ENCODE results near the gene GCH1.
"Not testable (repeated sequence)": the region's sequence is repeated elsewhere in the genome, so short reads cannot be mapped to it uniquely, and the experiment has no call there.

Gene GCH1

DNA sequence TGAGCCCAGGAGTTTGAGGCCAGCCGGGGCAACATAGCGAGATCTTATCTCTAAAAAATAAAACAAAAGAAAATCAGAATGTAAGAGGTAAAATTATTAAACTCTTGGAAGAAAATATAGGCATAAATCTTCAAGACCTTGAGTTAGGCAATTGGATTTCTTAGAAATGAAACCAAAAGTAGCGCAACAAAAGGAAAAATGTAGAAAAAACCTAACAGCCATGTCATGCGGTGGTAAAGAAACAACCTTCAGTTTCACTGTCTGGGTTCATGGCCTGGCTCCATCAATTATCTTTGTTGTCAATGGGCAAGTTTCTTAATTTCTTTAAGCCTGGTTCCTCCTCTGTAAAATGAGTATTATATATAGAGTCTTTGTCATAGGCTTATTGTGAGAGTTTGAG, 5.6 kb upstream of the GCH1 start:
- no peak overlapping the region for H3K9ac ChIP-seq (ENCODE audit: low read depth, low read length)
- H3K4me3 ChIP-seq (ENCODE audit: low read depth, low read length) = no peak overlapping the region
- peaks cover 5% of the 10 kb centered on the region; the same call in 1 of the 2 replicates for H3K27me3 ChIP-seq (ENCODE audit: control insufficient read depth, insufficient read depth, low read length)
- H3K36me3 ChIP-seq (ENCODE audit: control insufficient read depth, insufficient read depth, low read length) = no peaks in the 10 kb centered on the region
- no peak overlapping the region for H3K27ac ChIP-seq (ENCODE audit: low read depth, low read length)
- H3K4me1 ChIP-seq (ENCODE audit: control insufficient read depth, insufficient read depth, low read length) = peaks cover 8% of the 10 kb centered on the region
- no peaks in the 10 kb centered on the region for H3K9me3 ChIP-seq (ENCODE audit: control insufficient read depth, insufficient read depth, low read length)

DNA sequence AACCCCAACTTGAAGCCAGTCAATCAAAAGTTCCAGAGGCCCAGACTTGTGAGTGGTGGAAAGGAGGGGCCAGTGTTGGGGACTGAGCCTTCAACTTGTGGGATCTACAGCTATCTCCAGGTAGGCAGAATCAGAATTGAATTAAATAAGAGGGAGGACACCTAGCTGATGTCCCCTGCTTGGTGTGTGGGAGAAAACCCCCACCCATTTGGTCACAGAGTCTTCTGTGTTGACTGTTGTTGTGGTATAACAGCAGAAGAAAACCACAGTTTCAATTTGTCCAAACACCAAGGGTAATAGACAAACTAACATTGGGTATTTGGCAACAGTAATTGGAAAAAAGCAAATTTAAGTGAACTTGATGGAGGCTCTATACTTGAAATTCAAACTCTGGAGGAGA, 3.4 kb upstream of the GCH1 start:
- peaks cover 16% of the 10 kb centered on the region for H3K27me3 ChIP-seq (ENCODE audit: control insufficient read depth, insufficient read depth, low read length)
- no peaks in the 10 kb centered on the region for H3K36me3 ChIP-seq (ENCODE audit: control insufficient read depth, insufficient read depth, low read length)
- peaks cover 8% of the 10 kb centered on the region for H3K4me1 ChIP-seq (ENCODE audit: control insufficient read depth, insufficient read depth, low read length)
- no peak overlapping the region for H3K27ac ChIP-seq (ENCODE audit: low read depth, low read length)
- H3K4me3 ChIP-seq (ENCODE audit: low read depth, low read length) = no peak overlapping the region
- H3K9me3 ChIP-seq (ENCODE audit: control insufficient read depth, insufficient read depth, low read length) = no peaks in the 10 kb centered on the region
- H3K9ac ChIP-seq (ENCODE audit: low read depth, low read length) = no peak overlapping the region

DNA sequence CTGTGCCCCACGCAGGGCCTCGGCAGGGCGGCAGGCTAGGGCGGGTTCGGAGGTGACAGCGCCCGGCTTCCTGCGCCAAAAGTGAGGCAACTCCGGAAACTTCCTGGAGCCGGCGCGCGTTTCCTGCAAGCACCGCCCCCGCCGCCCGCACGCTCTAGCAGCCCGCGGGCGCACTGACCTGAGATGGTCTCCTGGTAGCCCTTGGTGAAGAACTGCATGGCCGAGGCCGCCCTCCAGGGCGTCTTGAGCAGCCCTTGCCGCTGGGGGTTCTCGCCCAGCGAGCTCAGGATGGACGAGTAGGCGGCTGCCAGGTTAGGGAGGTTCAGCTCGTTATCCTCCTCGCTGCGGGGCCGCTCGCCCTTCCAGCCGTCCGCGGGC, 494 bp downstream of the GCH1 start:
- Histone ChIP-seq H3K4me3 (ENCODE audit: low read depth, low read length) (peak overlapping the region; percentile 77), H3K27me3 (ENCODE audit: control insufficient read depth, insufficient read depth, low read length) (peaks cover 25% of the 10 kb centered on the region), H3K27ac (ENCODE audit: low read depth, low read length) (peak overlapping the region; percentile 47), H3K4me1 (ENCODE audit: control insufficient read depth, insufficient read depth, low read length) (peaks cover 3% of the 10 kb centered on the region; the same call in 1 of the 2 replicates), H3K9me3 (ENCODE audit: control insufficient read depth, insufficient read depth, low read length) (no peaks in the 10 kb centered on the region), H3K9ac (ENCODE audit: low read depth, low read length) (peak overlapping the region; percentile 73; the same call in 1 of the 2 replicates), H3K36me3 (ENCODE audit: control insufficient read depth, insufficient read depth, low read length) (no peaks in the 10 kb centered on the region)

DNA sequence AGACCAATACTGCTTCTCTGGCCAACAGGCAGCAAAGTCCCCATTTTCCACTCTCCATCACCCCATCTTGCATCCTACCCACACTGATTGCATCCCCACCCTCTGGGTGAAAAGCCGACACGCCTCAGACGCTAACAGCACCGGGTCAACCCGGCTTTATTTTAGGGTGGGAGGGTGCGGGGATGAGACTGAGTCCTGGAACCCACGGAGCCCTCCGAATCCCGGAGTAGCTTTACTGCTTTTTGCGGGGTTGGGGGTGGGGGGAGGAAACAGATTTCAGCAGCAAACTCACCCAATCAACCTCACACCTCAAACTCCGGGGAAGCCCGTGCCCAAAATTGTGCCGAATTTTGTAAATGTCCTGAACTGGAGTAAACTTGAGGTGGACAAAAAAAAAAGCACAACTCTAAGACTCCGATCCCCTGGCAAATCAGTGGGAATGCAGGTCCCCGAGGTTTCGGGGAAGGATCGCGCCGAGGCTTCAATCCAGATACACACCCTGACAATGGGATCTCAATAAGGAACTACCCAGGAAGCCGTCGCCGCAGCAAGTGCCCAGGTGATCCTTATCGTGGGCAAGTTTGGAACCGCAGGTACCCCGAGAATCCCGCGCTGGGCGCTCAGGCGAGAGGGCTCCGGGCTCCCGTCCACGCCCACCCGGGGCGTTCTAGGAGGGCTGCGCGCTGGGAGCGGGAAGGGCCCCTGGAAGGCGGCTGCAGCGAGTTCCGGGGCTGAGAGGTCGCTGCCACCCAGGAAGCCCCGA, 1.1 kb downstream of the GCH1 start:
- peak overlapping the region; percentile 73; the same call in 1 of the 2 replicates for H3K9ac ChIP-seq (ENCODE audit: low read depth, low read length)
- H3K9me3 ChIP-seq (ENCODE audit: control insufficient read depth, insufficient read depth, low read length) = no peaks in the 10 kb centered on the region
- peak overlapping the region; percentile 77 for H3K4me3 ChIP-seq (ENCODE audit: low read depth, low read length)
- H3K27me3 ChIP-seq (ENCODE audit: control insufficient read depth, insufficient read depth, low read length) = peaks cover 25% of the 10 kb centered on the region
- no peak overlapping the region for H3K27ac ChIP-seq (ENCODE audit: low read depth, low read length)
- H3K4me1 ChIP-seq (ENCODE audit: control insufficient read depth, insufficient read depth, low read length) = peaks cover 3% of the 10 kb centered on the region; the same call in 1 of the 2 replicates
- no peaks in the 10 kb centered on the region for H3K36me3 ChIP-seq (ENCODE audit: control insufficient read depth, insufficient read depth, low read length)

DNA sequence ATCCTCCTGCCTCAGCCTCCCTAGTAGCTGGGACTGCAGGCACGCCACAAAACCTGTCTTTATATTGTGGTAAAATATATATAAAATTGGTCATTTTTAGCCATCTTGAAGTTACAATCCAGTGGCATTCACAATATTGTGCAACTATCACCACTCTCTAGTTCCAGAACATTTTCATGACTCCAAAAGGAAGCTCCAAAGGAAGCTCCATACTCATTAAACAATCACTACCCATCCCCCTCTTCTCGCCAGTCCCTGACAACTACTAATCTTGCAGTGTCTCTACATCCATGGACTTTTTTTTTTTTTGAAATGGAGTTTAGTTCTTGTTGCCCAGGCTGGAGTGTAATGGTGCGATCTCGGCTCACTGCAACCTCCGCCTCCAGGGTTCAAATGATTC, 3.1 kb downstream of the GCH1 start:
- Histone ChIP-seq H3K9me3 (ENCODE audit: control insufficient read depth, insufficient read depth, low read length) (no peaks in the 10 kb centered on the region), H3K36me3 (ENCODE audit: control insufficient read depth, insufficient read depth, low read length) (no peaks in the 10 kb centered on the region), H3K9ac (ENCODE audit: low read depth, low read length) (no peak overlapping the region), H3K27ac (ENCODE audit: low read depth, low read length) (no peak overlapping the region), H3K4me1 (ENCODE audit: control insufficient read depth, insufficient read depth, low read length) (peaks cover 3% of the 10 kb centered on the region; the same call in 1 of the 2 replicates), H3K4me3 (ENCODE audit: low read depth, low read length) (no peak overlapping the region), H3K27me3 (ENCODE audit: control insufficient read depth, insufficient read depth, low read length) (peaks cover 25% of the 10 kb centered on the region)

DNA sequence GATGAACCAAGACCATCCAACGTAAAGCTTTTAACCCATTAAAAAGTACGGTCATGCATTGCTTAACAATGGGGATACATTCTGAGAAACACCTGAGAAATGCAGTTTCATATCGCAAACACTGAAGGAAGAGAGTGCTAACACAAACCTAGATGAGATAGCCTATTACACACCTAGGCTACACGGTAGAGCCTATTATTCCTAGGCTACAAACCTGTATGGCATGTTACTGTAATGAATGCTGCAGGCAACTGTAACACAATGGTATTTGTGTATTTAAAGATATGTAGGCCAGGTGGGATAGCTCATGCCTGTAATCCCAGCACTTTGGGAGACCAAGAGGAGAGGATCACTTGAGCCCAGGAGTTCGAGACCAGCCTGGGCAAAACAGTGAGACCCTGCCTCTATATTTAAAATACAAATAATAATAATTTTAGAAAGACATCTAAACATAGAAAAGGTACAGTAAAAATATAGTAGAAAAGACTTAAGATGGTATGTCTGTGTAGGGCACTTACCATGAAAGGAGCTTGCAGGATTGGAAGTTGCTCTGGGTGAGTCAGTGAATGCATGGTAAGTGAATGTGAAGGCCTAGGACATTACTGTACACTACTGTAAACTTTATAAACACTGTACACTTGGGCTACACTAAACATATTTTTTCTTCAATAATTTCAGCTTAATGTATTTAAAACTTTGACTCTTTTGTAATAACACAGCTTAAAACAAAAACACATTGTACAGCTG, 4.6 kb downstream of the GCH1 start:
- H3K27ac ChIP-seq (ENCODE audit: low read depth, low read length); H3K9me3 ChIP-seq (ENCODE audit: control insufficient read depth, insufficient read depth, low read length); H3K4me3 ChIP-seq (ENCODE audit: low read depth, low read length); H3K36me3 ChIP-seq (ENCODE audit: control insufficient read depth, insufficient read depth, low read length); H3K4me1 ChIP-seq (ENCODE audit: control insufficient read depth, insufficient read depth, low read length); H3K9ac ChIP-seq (ENCODE audit: low read depth, low read length): not testable (repeated sequence)
- H3K27me3 ChIP-seq (ENCODE audit: control insufficient read depth, insufficient read depth, low read length) = peaks cover 18% of the 10 kb centered on the region

DNA sequence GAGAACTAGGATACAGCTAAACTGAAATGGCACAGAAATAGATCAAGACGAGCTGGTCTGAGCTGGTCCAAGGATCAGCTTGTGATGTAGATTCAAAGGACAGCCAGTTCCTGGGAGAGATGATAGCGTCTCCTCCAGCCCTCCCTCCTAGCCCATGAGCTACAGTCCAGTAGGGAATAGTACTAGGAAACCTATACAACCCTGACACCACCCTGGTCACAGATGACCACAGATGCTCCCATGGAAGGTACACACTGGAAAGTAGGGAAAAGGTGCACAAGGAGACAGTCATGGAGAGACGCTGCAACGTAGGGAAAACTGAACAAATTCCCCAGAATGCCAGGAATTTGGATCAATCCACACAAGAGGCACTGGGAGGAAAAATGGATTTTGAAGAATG, 6.9 kb downstream of the GCH1 start:
- Histone ChIP-seq H3K27me3 (ENCODE audit: control insufficient read depth, insufficient read depth, low read length) (peaks cover 5% of the 10 kb centered on the region), H3K4me3 (ENCODE audit: low read depth, low read length) (no peak overlapping the region), H3K9ac (ENCODE audit: low read depth, low read length) (no peak overlapping the region), H3K9me3 (ENCODE audit: control insufficient read depth, insufficient read depth, low read length) (no peaks in the 10 kb centered on the region), H3K27ac (ENCODE audit: low read depth, low read length) (no peak overlapping the region), H3K36me3 (ENCODE audit: control insufficient read depth, insufficient read depth, low read length) (no peaks in the 10 kb centered on the region), H3K4me1 (ENCODE audit: control insufficient read depth, insufficient read depth, low read length) (peaks cover 5% of the 10 kb centered on the region)

DNA sequence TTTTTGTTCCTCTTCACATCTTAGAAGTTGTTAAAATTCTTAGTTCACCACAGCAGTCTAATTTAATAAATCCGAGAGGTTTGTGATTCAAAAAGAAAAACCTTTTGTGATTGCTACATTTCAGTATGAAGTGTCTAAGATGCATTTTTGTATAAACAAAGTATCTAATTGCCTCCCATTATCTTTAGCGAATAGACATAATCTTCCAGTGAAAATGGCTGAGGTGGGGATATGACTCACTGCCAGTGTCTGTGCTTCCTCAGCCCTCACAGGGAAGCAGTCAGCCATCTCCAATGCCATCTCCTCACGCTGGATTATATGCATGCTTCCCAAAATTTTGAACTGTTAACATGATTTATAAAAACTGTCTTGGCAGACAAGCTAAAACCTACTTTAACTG, 7.6 kb downstream of the GCH1 start:
- Histone ChIP-seq H3K4me1 (ENCODE audit: control insufficient read depth, insufficient read depth, low read length) (peaks cover 5% of the 10 kb centered on the region), H3K9ac (ENCODE audit: low read depth, low read length) (no peak overlapping the region), H3K9me3 (ENCODE audit: control insufficient read depth, insufficient read depth, low read length) (no peaks in the 10 kb centered on the region), H3K4me3 (ENCODE audit: low read depth, low read length) (no peak overlapping the region), H3K27me3 (ENCODE audit: control insufficient read depth, insufficient read depth, low read length) (no peaks in the 10 kb centered on the region), H3K27ac (ENCODE audit: low read depth, low read length) (no peak overlapping the region), H3K36me3 (ENCODE audit: control insufficient read depth, insufficient read depth, low read length) (no peaks in the 10 kb centered on the region)

DNA sequence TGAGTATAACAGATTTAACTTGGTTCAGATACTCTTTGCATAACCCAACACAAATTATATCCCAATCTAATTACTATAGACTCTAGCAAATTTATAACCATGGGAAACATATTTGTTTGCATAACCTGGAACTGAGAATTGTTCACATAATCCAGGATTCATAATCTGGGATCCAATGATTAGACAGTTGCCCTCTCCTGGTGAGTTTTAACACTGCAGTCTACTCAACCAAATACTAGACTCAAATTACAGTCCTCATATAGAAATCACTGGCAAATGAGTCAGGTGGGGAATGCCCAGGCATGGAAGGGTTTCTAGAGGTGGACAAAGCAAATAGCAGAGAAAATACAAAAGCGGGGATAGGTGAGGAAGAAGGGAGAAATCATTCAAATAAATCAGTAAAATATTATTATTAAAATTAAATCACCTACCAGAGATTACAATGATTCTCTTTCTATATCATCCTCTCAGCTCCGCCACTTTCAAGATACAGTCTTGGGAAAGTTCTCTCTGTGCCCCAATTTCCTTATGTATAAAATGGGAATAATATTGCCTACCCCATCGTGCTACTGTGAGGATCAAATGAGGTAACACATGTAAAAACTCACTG, 9.4 kb downstream of the GCH1 start:
- Histone ChIP-seq H3K9me3 (ENCODE audit: control insufficient read depth, insufficient read depth, low read length) (no peaks in the 10 kb centered on the region), H3K4me3 (ENCODE audit: low read depth, low read length) (no peak overlapping the region), H3K27me3 (ENCODE audit: control insufficient read depth, insufficient read depth, low read length) (no peaks in the 10 kb centered on the region), H3K36me3 (ENCODE audit: control insufficient read depth, insufficient read depth, low read length) (no peaks in the 10 kb centered on the region), H3K27ac (ENCODE audit: low read depth, low read length) (no peak overlapping the region), H3K4me1 (ENCODE audit: control insufficient read depth, insufficient read depth, low read length) (peaks cover 6% of the 10 kb centered on the region), H3K9ac (ENCODE audit: low read depth, low read length) (no peak overlapping the region)

DNA sequence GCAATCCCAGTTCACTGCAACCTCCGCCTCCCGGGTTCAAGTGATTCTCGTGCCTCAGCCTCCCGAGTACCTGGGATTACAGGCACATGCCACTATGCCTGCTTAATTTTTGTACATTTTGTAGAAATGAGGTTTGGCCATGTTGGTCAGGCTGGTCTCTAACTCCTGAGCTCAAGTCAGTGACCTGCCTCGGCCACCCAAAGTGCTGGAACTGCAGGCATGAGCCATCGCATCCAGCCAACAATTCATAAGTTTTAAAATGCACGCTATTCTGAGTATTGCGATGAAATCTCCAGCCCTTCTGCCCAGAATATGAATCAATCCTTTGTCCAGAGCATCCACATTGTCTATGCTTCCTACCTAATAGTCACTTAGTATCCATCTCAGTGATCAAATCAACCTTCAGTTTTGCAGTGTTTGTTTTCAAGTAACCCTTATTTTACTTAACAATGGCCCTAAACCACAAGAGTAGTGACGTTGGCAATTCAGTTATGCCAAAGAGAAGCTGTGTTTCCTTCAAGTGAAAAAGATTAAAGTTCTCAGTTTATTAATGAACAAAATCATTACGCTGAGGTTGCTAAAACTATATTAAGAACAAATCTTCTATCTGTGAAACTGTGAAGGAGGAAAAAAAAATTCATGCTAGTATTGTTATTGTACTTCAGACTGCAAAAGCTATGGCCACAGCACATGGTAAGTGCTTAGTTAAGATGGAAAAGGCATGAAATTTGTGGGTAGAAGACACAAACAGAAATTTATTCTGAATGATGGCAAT, 11.0 kb downstream of the GCH1 start:
- Histone ChIP-seq H3K9ac (ENCODE audit: low read depth, low read length) (no peak overlapping the region), H3K4me3 (ENCODE audit: low read depth, low read length) (no peak overlapping the region), H3K4me1 (ENCODE audit: control insufficient read depth, insufficient read depth, low read length) (peaks cover 10% of the 10 kb centered on the region), H3K9me3 (ENCODE audit: control insufficient read depth, insufficient read depth, low read length) (no peaks in the 10 kb centered on the region), H3K36me3 (ENCODE audit: control insufficient read depth, insufficient read depth, low read length) (no peaks in the 10 kb centered on the region), H3K27ac (ENCODE audit: low read depth, low read length) (no peak overlapping the region), H3K27me3 (ENCODE audit: control insufficient read depth, insufficient read depth, low read length) (no peaks in the 10 kb centered on the region)
